H1 (cell line): ENCODE measurements around the gene EPHA3. TPM values are rescaled to one million over a fixed set of nuclear protein-coding genes. Genes with fewer than 3 reads are reported as not detected.

Source experiments
- ASH2L ChIP-seq: fragments of 200-600, 300-600 bp; sonication (generic); IDR thresholded peaks from one replicate; pipeline ENCODE4 v1.7.1; 2017; ENCODE audit warnings: low read length
- ATF2 ChIP-seq: IDR thresholded peaks from 2 replicates; pipeline ENCODE4 v1.6.1; 2012; ENCODE audit warnings: low read length, inconsistent platforms
- CBX5 ChIP-seq: fragments of 300-800, 300-1000 bp; sonication (generic); IDR thresholded peaks from 2 replicates; pipeline ENCODE4 v1.7.1; 2016; ENCODE audit warnings: antibody characterized with exemption, low read length, low read depth
- CEBPB ChIP-seq: IDR thresholded peaks from 2 replicates; pipeline ENCODE4 v1.6.1; 2012; ENCODE audit warnings: low read depth, low read length
- CREB1 ChIP-seq: IDR thresholded peaks from 2 replicates; pipeline ENCODE4 v1.6.1; 2012; ENCODE audit warnings: inconsistent platforms
- EP300 ChIP-seq, 2 experiments: IDR thresholded peaks; 1 replicate in 1 of 2; 2 replicates in 1 of 2; pipeline ENCODE4 v1.6.1; 2011 to 2012; ENCODE audit warnings: low read depth in 2 of 2, low read length in 2 of 2, mild to moderate bottlenecking in 2 of 2, borderline replicate concordance in 1 of 2, inconsistent platforms in 1 of 2, moderate library complexity in 1 of 2
- HDAC2 ChIP-seq, 2 experiments: fragments of 300-600 bp in 1 of 2; sonication (generic) in 1 of 2; IDR thresholded peaks; 2 replicates each; pipeline ENCODE4 v1.6.1; 2011 to 2012; ENCODE audit warnings: low read depth in 2 of 2, low read length in 2 of 2, mild to moderate bottlenecking in 2 of 2, moderate library complexity in 2 of 2, borderline replicate concordance in 1 of 2, inconsistent platforms in 1 of 2
- JUN ChIP-seq: IDR thresholded peaks from 2 replicates; pipeline ENCODE4 v1.6.1; 2011; ENCODE audit warnings: low read depth, mild to moderate bottlenecking, improper control_type of control experiment, low read length
- MAX ChIP-seq: IDR thresholded peaks from 2 replicates; pipeline ENCODE4 v1.6.1; 2012; ENCODE audit warnings: inconsistent platforms
- POLR2A ChIP-seq, 2 experiments: IDR thresholded peaks; 1 replicate in 1 of 2; 2 replicates in 1 of 2; pipeline ENCODE4 v1.6.1; 2011; ENCODE audit warnings: low read depth in 2 of 2, low read length in 2 of 2, mild to moderate bottlenecking in 2 of 2; ENCODE audit errors: control extremely low read depth in 1 of 2
- POLR2AphosphoS5 ChIP-seq: IDR thresholded peaks from 2 replicates; pipeline ENCODE4 v1.6.1; 2011; ENCODE audit warnings: low read depth, low read length
- SIN3A ChIP-seq, 2 experiments: IDR thresholded peaks in 1 of 2; conservative IDR thresholded peaks in 1 of 2; 2 replicates each; pipeline ENCODE4 v1.6.1; 2011 to 2012; ENCODE audit warnings: low read length in 2 of 2, improper control_type of control experiment in 1 of 2, low read depth in 1 of 2, mild to moderate bottlenecking in 1 of 2
- SIRT6 ChIP-seq: IDR thresholded peaks from one replicate; pipeline ENCODE4 v1.7.1; 2012; ENCODE audit warnings: low read length, inconsistent platforms
- SP1 ChIP-seq: IDR thresholded peaks from 2 replicates; pipeline ENCODE4 v1.6.1; 2011; ENCODE audit warnings: low read depth, low read length
- SP4 ChIP-seq: IDR thresholded peaks from 2 replicates; pipeline ENCODE4 v1.6.1; 2012; ENCODE audit warnings: low read length, inconsistent platforms
- TAF1 ChIP-seq: IDR thresholded peaks from 2 replicates; pipeline ENCODE4 v1.6.1; 2011; ENCODE audit warnings: mild to moderate bottlenecking, low read depth, low read length
- TEAD4 ChIP-seq: IDR thresholded peaks from 2 replicates; pipeline ENCODE4 v1.6.1; 2012; ENCODE audit warnings: low read depth, low read length, inconsistent platforms, mixed read lengths
- YY1 ChIP-seq: IDR thresholded peaks from 2 replicates; pipeline ENCODE4 v1.6.1; 2011; ENCODE audit warnings: low read depth, mild to moderate bottlenecking, low read length
- polyA plus RNA-seq, 7 experiments: library from polyadenylated mRNA; depleted of rRNA in 3 of 7; stranded (reverse) in 5 of 7; unstranded in 2 of 7; fragments of >200 nt in 5 of 7; fragments of 200-250 nt in 2 of 7; gene quantifications; 1 replicate in 5 of 7; 2 replicates in 1 of 7; 4 replicates in 1 of 7; pipeline versions ENCODE4 v1.2.1 to v1.2.3, GENCODE V29; 2011 to 2013; ENCODE audit warnings: missing spikeins in 2 of 7, mixed read lengths in 2 of 7
- total RNA-seq: library from RNA; stranded (reverse); fragmentation: NEBNext Ultra II Directional; extraction: Animal tissue kit (Norgen Biotek cat#: 25700); gene quantifications from 2 replicates; pipeline ENCODE4 v1.2.1, GENCODE V29; 2021

Gene EPHA3
- total and polyA plus RNA-seq, 2 of the 8 experiments (the other 6 are each of a cell fraction or from before 2014, with no cell fraction given) = 0.09 to 0.22 TPM

GRCh38 chr3:89278302-89279025 lies 171.0 kb downstream of the EPHA3 start (continued):
- no peak for TF ChIP-seq SIRT6
- TF ChIP-seq ATF2 = no peak
- TF ChIP-seq HDAC2 (IDR thresholded peaks at IDR 0.05; ENCODE audit: borderline replicate concordance in 1 of 2, low read depth in 2 of 2, low read length in 2 of 2) = peak in 1 of 2 experiments; percentile 54; a peak in 2 of 4 replicates
- no peak for TF ChIP-seq POLR2AphosphoS5
- no peak for TF ChIP-seq POLR2A (IDR thresholded peaks at IDR 0.05; ENCODE audit: control extremely low read depth in 1 of 2, low read depth in 2 of 2, low read length in 2 of 2)
- TF ChIP-seq CEBPB = peak; percentile 89
- TF ChIP-seq CREB1 = no peak
- TF ChIP-seq SP1 = peak; percentile 64
- TF ChIP-seq ASH2L = peak; percentile 31
- peak; percentile 87 for TF ChIP-seq MAX
- TF ChIP-seq SIN3A (conservative IDR thresholded peaks at IDR 0.05 in 1 of 2, IDR thresholded peaks at IDR 0.05 in 1 of 2; ENCODE audit: low read depth in 1 of 2, low read length in 2 of 2) = 0 out of 4 replicates have a peak, but pooled peaks of 1 of the 2 experiments have one; percentile 17
- no peak for TF ChIP-seq CBX5
- peak; percentile 98 for TF ChIP-seq TEAD4
- no peak for TF ChIP-seq JUN
- TF ChIP-seq YY1 = 0 out of 2 replicates have a peak, but pooled peaks have one; percentile 49
- TF ChIP-seq TAF1 = no peak
- TF ChIP-seq EP300 (IDR thresholded peaks at IDR 0.05; ENCODE audit: borderline replicate concordance in 1 of 2, low read depth in 2 of 2, low read length in 2 of 2) = peak in 1 of 2 experiments; percentile 85; a peak in 1 of 3 replicates
- no peak for TF ChIP-seq SP4
